Measurements from ENCODE around the gene LCE1C.

Gene LCE1C

GRCh38 chr1:152806576-152806975 is at the start of gene LCE1C:
Gene LCE1C, minus strand, starts transcription at chr1:152806651. Its CDS starts 1,173 bp downstream, at chr1:152805478.
- no peak for DNase-seq (ENCODE audit: low read depth)
- TF ChIP-seq CTCF (IDR thresholded peaks at IDR 0.05; ENCODE audit: control insufficient read depth, extremely low read depth, insufficient read depth): no peak
- H3K4me3 ChIP-seq (ENCODE audit: low read depth, low read length): no peak within 1 kb of the TSS

GRCh38 chr1:152855661-152856060 is 49.2 kb upstream of the LCE1C start:
- no peak for DNase-seq (ENCODE audit: low read depth)
- H3K4me3 ChIP-seq (ENCODE audit: low read depth, low read length): no peak overlapping the region
- no peak for TF ChIP-seq CTCF (IDR thresholded peaks at IDR 0.05; ENCODE audit: control insufficient read depth, extremely low read depth, insufficient read depth)

GRCh38 chr1:152842556-152842955 is 36.1 kb upstream of the LCE1C start, which contains the start of gene LCE6A:
Gene LCE6A, plus strand, starts transcription at chr1:152842856. Its CDS starts 665 bp downstream, at chr1:152843521.
- H3K4me3 ChIP-seq (ENCODE audit: low read depth, low read length): no peak within 1 kb of the TSS
- no peak for TF ChIP-seq CTCF (IDR thresholded peaks at IDR 0.05; ENCODE audit: control insufficient read depth, extremely low read depth, insufficient read depth)
- DNase-seq (ENCODE audit: low read depth): no peak

GRCh38 chr1:152836870-152837269 is 30.4 kb upstream of the LCE1C start:
- DNase-seq (ENCODE audit: low read depth): no peak
- H3K4me3 ChIP-seq (ENCODE audit: low read depth, low read length): no peak overlapping the region
- TF ChIP-seq CTCF (IDR thresholded peaks at IDR 0.05; ENCODE audit: control insufficient read depth, extremely low read depth, insufficient read depth): no peak

- no peak within 1 kb of the TSS for H3K4me3 ChIP-seq (ENCODE audit: low read depth, low read length)
- DNase-seq (ENCODE audit: low read depth): no peak
- TF ChIP-seq CTCF (IDR thresholded peaks at IDR 0.05; ENCODE audit: control insufficient read depth, extremely low read depth, insufficient read depth): no peak
Observed at GRCh38 chr1:152827173-152827572, 20.7 kb upstream of the LCE1C start, which contains the start of gene LCE1A. Gene LCE1A, plus strand, starts transcription at chr1:152827473. Its CDS starts 0 bp downstream, at chr1:152827473.

GRCh38 chr1:152824964-152825363 is 18.5 kb upstream of the LCE1C start:
- no peak for TF ChIP-seq CTCF (IDR thresholded peaks at IDR 0.05; ENCODE audit: control insufficient read depth, extremely low read depth, insufficient read depth)

GRCh38 chr1:152823294-152823693 is 16.8 kb upstream of the LCE1C start:
- no peak overlapping the region for H3K4me3 ChIP-seq (ENCODE audit: low read depth, low read length)
- no peak for TF ChIP-seq CTCF (IDR thresholded peaks at IDR 0.05; ENCODE audit: control insufficient read depth, extremely low read depth, insufficient read depth)

More at GRCh38 chr1:152824964-152825363, 18.5 kb upstream of the LCE1C start:
- no peak overlapping the region for H3K4me3 ChIP-seq (ENCODE audit: low read depth, low read length)
- DNase-seq (ENCODE audit: low read depth): no peak

More at GRCh38 chr1:152823294-152823693, 16.8 kb upstream of the LCE1C start:
- DNase-seq (ENCODE audit: low read depth): no peak
